OCI-LY1 (cell line): Measurements from ENCODE around the gene BAG5.

Source experiments
- EZH2 ChIP-seq: fragments of 200-600 bp; sonication (generic), shearing (Covaris generic); IDR thresholded peaks from 2 replicates; pipeline ENCODE4 v1.8.0; 2017; ENCODE audit warnings: borderline replicate concordance, mixed run types, mild to moderate bottlenecking, antibody characterized with exemption, low read length, moderate library complexity, mixed read lengths
- TF ChIP-seq, protein P1 (sequence below): fragments of 200-600 bp; sonication (generic), shearing (Covaris generic); IDR thresholded peaks from 2 replicates; pipeline ENCODE4 v1.5.1; 2017; ENCODE audit warnings: mild to moderate bottlenecking, antibody characterized with exemption, low read length, moderate library complexity, mixed read lengths

DNA sequence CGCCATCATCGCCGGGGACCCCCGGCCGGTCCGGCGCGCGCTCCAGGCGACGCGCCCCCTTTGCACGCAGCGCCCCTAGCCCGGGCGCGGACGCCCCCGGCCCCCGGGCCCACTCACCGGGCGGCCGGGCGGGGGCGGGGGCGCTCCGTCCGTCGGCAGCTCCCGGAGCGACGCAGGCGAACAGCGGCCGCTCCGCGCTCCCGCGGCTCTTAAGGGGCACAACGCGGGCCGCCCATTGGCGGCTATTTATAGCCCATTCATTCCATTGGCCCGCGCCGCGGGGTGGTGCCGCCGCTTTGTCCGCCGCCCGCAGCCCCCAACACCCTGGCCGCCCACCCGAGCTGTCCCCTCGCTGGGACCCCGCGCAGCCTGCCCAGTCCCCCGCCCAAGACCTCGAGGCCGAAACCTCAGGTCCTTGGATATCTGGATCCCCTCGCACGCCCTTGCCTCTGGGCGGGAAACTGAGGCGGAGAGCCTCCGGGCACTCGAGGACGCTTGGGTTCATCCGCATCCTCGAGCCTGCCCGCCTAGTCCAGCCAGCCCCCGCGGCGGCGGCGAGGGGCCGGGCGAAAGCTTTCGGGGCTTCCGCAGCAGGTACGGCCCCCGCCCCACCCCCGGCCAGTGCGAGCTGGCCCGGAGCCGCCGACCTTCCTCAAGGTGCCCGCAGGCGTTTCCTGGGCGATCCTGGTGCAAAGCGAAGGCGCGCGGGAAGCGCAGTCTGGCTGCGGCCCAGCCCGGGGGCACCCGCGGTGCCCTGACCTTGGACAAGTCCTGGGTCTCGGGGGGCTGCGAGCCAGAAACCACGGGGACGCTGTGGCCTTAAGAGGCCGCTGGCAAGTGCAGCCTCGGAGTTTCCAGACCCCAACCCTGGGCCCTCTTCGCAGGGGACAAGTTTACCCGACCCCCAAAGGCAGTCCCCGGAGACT, 39.5 kb downstream of the BAG5 start, which contains the start of gene CKB:
- TF ChIP-seq, protein P1, sequence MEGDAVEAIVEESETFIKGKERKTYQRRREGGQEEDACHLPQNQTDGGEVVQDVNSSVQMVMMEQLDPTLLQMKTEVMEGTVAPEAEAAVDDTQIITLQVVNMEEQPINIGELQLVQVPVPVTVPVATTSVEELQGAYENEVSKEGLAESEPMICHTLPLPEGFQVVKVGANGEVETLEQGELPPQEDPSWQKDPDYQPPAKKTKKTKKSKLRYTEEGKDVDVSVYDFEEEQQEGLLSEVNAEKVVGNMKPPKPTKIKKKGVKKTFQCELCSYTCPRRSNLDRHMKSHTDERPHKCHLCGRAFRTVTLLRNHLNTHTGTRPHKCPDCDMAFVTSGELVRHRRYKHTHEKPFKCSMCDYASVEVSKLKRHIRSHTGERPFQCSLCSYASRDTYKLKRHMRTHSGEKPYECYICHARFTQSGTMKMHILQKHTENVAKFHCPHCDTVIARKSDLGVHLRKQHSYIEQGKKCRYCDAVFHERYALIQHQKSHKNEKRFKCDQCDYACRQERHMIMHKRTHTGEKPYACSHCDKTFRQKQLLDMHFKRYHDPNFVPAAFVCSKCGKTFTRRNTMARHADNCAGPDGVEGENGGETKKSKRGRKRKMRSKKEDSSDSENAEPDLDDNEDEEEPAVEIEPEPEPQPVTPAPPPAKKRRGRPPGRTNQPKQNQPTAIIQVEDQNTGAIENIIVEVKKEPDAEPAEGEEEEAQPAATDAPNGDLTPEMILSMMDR: no peak
- TF ChIP-seq EZH2: no peak
